Stimulated activated CD4-positive, alpha-beta T cell treated with anti-CD3 and anti-CD28 coated beads, TNF-alpha, amount 100 ng/mL, for 48 hours (primary cell): ENCODE measurements around the gene PDE4A.
"Not testable (repeated sequence)": the region's sequence is repeated elsewhere in the genome, so short reads cannot be mapped to it uniquely, and the experiment has no call there.

Source experiments
- DNase-seq, 3 donors: peaks; one replicate each; pipeline ENCODE4 v3.0.0-alpha.2; 2020; ENCODE audit warnings: low read depth in 3 of 3

PDE4A gene

GRCh38 chr19:10462042-10462441, 41.7 kb downstream of the PDE4A start:
- not testable (repeated sequence) for DNase-seq

DNA sequence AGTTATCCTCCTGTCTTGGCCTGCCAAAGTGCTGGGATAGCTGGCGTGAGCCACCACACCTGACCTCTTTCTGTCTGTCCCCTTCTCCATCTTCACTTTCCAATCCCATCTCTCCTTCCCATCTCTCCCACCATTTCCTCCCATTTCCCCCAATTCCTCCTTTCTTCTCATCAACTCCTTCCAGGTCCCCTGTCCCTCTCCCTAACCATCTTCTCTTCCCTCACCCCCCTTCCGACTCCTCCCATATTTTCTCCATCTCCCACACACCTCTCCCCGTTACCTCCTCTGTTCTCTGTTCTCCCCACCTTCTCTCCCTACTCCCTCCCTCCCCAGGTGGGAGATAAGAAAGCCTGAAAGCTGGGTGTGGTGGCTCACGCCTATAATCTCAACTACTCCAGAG, 42.2 kb downstream of the PDE4A start:
- no peak for DNase-seq

DNA sequence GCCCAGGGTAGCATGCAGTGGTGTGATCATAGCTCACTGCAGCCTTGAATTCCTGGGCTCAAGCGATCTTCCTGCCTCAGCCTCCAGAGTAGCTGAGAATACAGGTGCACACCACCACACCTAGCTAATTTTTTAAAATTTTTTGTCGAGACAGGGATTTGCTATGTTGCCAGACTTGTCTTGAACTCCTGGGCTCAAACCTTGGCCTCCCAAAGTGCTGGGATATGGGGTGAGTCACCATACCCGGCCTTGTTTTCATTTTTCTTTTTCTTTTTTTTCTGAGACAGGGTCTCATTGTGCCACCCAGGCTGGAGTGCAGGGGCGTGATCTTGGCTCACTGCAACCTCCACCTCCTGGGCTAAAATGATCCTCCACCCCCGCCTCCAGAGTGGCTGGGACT, 44.1 kb downstream of the PDE4A start:
- DNase-seq = no peak

- no peak for DNase-seq
These were observed 46.9 kb downstream of the PDE4A start for GRCh38 chr19:10467104-10467706.

- DNase-seq = no peak
These were observed 47.8 kb downstream of the PDE4A start for GRCh38 chr19:10468133-10468532.

- DNase-seq = no peak
These were observed 51.6 kb downstream of the PDE4A start for GRCh38 chr19:10471909-10472308.

- DNase-seq = no peak
These were observed 52.9 kb downstream of the PDE4A start for GRCh38 chr19:10473192-10473591.

GRCh38 chr19:10474962-10475451, 54.7 kb downstream of the PDE4A start:
- no peak for DNase-seq

DNA sequence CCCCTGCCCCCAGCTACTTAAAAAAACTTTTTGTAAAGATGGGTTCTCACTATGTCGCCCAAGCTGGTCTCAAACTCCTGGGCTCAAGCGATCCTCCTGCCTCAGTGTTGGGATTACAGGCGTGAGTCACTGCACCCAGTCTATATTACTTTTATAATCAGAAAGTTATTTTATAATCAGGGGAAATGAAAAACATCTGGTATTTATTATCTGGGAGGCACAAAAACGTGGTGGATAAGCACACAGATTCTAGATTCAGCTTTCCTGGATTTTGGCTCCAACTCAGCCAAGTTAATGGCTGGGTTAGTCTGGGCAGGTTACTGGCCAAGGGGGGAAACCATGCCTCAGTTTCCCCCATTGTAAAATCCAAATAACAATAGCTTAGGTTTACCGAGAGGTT, 58.1 kb downstream of the PDE4A start:
- no peak for DNase-seq

DNA sequence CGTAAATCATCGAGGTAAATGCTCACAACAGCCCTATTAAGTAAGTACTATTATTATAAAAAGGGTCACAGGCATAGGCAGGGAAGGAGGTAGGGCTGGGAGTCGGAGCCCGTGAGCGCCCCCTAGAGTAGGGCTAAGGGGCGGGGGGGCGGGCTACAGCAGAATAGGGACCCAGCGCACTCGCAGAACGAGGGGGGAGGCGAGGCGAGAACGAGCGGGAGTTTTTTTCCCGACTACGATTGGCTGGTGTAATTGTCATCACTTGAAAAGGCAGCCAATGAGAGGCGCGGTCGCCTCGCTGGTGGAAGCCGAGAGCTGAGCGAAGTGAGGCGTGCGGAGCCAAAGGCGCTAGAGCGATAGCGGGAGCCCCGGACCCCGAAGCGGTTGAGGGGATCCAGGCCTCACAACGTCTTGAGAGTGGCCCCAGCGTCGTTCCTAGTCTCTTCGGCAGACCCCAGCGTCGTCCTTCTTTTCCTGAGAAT, 58.6 kb downstream of the PDE4A start:
- DNase-seq = peak; percentile 75 to 82 (median 81)

DNA sequence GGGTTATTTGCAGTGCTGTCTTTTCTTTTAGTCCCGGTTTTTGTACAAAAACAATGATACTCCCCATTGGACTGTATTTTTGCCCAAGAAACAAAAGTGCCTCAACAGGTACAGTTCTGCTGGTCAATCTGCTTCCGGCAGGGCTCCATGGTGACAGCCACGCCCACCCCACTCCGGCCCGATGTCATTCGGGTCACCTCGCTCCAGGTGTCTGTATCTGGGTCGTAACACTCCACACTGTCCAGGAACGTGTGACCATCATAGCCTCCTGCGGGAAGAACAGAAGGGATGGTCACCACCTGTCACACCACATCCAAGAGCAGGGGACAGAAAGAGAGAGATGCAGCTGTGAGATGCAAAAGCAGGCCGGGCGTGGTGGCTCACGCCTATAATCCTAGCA, 66.2 kb downstream of the PDE4A start:
- no peak for DNase-seq

- DNase-seq = no peak
These were observed 71.2 kb downstream of the PDE4A start for GRCh38 chr19:10491472-10492047.

- no peak for DNase-seq
These were observed 77.0 kb downstream of the PDE4A start for GRCh38 chr19:10497371-10497770.

GRCh38 chr19:10499550-10500246, 79.4 kb downstream of the PDE4A start:
- DNase-seq = no peak

DNA sequence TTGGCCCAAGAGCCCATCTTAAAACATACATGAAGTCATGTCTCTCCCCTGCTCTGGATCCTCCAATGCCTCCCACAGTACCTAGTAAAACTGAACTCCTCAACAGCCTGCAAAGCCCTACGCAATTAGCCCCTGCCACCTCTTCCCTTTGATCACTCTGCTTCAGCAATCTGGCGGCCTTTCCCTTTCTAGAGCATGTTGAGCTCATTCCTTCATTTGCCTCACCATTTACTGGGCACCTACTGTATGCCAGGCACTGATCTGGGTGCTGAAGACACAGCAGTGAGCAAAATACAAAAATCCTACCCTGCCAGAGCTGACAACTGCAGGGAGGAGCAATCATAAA, 79.9 kb downstream of the PDE4A start:
- no peak for DNase-seq

DNA sequence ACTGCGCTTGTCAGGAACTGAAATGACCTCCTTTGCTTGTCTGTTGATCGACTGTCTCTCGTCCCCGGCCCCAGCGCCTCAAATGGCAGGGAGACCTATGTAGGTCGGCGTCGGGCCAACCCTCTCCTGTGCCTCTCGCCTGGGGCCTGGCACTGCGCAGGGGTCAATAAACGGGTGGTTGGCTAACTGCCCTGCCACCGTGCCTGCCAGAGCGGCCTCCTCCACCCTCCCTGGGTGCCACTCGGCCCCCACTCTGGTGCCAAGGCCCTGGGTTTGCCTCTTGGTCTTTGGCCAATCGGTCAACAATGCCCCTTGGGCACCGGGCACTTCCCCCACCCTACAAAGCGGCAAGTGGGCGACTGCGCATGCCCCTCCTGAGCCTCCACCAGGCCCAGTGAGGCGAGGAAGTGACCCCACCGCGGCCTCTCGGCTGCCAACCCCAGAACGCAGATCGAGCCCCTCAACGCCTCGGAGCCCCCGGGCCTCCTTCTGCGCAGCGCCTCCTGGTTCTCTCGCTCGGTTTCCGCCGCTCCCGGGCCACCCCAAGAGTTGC, 81.7 kb downstream of the PDE4A start:
- peak in 1 of 3 donors; percentile 7 for DNase-seq

DNA sequence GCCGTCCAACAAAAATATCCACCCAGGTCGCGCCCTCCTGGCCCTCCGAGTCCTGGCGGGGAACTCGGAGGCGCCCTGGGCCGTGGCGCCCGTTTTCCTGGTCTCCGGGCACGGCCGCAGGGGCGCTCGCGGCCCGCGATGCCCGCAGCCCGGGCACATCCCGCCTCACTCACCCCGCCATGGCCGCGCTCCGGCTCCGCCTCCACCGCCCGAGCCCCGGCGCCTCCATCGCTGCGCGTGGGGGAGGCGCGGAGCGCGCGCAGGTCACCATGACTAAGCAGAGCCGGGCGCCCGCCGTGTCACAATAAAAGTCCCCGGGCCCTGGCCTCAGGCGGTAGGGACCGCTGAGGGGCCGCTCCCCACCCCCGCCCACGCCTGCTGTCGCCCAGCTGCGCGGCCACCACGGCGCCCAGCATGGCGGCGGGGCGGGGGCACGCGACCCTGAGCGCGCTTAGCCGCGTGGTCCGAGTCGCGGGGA, 82.2 kb downstream of the PDE4A start:
- DNase-seq = peak; percentile 82 to 88 (median 86)

DNA sequence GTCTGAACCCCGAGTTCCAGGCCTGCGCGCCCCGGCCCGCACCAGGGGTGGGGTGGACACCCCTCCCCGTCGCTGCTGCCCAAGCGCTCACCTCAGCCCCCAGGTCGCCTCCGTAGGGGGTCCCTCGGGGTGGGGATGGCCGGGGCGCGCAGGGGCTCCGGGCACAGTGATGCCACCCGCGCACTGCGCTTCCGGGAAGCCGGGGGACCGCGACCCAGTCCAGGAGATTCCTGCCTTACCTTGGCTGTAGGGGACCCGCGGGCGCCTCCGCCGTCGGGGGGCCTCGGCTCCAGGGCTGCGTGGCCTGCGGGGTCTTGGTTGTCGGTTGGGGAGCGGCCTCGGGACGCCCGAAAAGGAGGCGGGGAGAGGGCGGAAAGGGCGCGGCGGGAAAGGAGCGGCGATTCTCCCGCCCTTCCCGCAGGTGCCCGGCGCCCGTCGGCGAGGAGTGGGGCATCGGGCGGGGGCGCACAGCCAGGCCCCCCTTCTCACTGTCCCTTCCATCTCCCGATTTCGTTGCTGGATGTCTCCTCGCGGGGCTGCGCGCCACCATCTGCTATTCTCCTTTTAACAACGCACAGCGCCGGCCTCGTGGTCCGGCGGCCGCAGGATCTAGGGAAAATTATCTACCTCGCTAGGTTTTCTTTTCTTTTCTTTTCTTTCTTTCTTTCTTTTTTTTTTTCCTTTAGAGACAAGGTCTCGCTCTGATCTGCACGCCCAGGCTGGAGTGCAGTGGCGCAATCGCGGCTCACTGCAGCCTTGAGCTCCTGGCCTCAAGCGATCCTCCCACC, 82.9 kb downstream of the PDE4A start, which contains the start of gene KEAP1:
TSS of gene KEAP1 (minus strand) at position 355 of the 788 bp plus-strand sequence. CDS start 3,323 bp downstream, outside the sequence.
- DNase-seq = no peak

GRCh38 chr19:10505583-10506229, 85.4 kb downstream of the PDE4A start:
- DNase-seq = peak; percentile 68 to 83 (median 75)

DNA sequence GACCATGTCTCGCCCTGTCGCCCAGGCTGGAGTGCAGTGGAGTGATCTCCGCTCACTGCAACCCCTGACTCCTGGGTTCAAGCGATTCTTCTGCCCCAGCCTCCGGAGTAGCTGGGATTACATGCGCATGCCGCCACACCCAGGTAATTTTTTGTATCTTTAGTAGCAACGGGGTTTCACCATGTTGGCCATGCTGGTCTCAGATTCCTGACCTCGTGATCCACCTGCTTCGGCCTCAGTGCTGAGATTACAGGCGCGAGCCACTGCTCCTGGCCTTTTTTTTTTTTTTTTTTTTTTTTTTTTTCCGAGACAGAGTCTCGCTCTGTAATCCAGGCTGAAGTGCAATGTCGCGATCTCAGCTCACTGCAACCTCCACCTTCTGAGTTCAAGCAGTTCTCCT, 87.7 kb downstream of the PDE4A start:
- no peak for DNase-seq

GRCh38 chr19:10508707-10509106, 88.4 kb downstream of the PDE4A start:
- DNase-seq = peak in 2 of 3 donors; percentile 16 to 47
